Stimulated activated CD4-positive, alpha-beta T cell treated with anti-CD3 and anti-CD28 coated beads, Interleukin-1b, Interleukin-23, amount 100 ng/mL, for 4 hours (primary cell): ENCODE results near the gene ITPRIPL2.

Source experiments
- DNase-seq, 2 donors: peaks; one replicate each; pipeline ENCODE4 v3.0.0-alpha.2; 2020; ENCODE audit warnings: low read depth in 2 of 2

The ITPRIPL2 gene

DNA sequence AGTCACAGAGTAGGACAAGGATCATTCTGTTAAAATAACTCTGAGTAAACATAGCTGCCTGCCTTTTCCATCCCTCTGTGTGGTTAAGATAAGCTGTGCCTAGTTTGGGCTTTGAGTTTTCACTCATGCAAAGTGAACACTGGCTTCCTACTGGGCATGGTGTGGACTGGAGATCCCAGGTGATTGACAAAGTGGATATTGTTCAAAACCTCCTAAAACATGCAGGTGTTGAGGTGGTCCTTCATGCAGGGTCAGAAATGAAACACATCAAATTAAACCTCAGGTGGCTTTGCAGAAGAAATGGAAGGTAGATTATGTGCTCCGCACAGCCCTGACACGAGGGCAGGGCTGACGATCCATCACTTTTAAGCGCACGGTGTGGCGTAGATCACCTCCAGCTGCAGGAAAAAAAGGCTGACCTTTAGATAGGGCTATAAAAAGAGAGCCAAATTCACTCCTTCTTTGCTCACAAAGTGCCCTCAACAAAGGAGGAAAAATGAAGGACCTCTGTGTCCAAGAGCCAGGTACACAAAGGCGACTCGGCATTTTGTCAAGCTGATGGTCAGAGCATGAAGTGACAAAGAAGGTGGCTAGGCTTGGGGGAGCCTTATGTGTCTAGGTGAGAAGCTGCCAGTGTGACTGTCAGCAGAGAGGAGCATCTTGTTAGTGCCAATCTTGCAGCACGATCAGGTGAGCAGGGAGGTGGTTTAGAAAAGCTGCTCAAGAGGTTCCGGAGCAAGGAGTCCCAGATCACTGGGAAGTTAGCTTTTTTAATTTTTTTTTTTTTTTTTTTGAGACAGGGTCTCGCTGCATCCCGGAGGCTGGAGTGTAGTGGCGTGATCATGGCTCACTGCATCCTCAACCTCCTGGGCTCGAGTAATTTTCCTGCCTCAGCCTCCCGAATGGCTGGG, 19.9 kb upstream of the ITPRIPL2 start:
- DNase-seq, result no peak

DNA sequence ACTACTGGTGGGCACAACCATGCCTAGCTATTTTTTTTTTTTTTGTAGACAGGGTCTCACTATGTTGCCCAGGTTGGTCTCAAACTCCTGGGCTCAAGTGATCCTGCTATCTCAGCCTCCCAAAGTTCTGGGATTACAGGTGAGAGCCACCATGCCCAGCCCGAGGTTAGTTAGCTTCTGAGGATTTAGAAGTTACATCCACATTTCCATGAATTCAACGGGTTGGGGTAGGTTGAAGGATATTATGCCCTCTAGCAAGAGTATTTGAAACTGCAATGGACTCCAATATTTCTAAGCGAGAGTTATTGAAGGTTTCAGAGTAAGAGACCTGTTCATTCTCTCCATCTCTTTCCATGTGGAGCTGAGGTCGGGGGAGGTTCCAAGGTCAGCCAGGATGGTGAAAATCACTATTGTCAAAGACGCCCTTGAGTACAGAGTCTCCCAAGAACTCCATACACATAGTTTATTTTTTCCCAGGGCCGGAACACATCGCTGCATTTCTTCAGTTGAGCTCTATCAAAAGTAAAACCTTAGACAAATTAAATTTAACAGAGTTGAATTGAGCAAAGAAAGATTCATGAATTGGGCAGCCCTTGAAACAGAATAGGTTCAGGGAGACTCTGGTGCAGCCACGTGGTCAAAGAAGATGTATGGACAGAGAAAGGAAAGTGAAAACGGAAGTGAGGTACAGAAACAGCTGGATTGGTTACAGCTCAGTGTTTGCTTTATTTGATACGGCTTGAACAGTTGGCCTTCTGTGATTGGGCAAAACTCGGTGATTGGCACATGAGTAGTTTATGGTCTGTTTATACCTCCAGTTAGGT, 19.0 kb upstream of the ITPRIPL2 start:
- DNase-seq, result no peak

DNA sequence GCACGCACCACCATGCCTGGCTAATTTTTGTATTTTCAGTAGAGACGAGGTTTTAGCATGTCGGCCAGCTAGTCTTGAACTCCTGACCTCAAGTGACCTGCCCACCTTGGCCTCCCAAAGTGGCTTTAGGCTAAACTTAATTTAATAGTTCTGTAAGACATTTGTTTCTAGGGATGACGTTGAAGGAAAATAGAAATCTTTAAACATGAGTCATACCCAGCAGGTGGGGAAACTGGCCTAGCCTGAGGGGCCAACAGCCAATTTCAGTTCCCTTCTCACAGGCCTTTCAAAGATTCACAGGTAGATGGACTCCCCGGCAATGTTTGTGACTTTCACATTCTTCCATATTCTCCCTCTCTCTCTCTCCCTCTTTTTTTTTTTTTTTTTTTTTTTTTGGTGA, 18.1 kb upstream of the ITPRIPL2 start:
- DNase-seq, result no peak

DNA sequence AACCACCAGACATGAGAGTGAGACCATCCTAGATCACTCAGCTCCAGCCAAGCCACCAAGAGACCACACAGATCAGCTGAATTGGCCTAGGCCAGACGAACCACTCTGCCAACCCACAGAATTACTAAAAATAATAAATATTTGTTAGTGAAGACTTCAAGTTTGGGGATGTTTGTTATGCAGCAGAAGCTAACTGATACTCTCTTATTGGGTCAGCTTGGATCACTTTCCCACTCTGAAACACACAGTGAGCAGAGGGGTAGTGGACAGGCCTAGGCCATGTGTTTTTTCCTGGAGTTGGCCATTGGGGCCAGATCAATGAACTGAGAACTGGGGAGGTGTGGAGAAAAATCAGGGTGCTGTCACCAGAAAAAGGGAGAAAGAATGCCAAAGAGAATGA, 15.6 kb upstream of the ITPRIPL2 start:
- no peak for DNase-seq

DNA sequence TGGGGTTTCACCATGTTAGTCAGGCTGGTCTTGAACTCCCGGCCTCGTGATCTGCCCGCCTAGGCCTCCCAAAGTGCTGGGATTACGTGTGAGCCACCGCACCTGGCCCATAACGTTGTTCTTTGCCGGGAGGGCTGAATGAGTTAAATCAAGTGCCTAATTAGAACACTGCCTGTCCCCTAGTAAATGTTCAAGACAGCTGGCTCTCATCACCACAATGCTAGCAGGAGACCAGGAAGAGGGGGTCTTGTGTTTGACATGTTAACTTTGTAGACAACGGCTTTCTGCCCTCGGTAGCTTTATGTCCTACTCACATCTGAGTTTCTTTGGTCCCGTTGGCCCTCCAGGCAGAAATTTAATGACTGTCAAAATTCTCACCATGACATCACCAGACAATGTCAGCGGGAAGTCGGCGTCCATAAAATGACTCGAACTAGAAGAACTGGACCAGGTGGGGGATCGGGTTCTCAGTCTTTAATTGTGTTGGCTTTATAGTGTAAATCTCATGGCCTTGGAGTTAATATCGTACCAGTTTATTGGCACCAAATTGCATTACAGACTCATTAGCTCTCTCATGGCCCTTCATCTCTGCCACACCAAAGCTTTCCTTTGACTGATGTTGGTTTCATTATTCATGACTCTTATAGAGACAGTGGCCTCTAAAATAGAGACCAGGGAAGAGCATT, 11.4 kb upstream of the ITPRIPL2 start:
- no peak for DNase-seq

DNA sequence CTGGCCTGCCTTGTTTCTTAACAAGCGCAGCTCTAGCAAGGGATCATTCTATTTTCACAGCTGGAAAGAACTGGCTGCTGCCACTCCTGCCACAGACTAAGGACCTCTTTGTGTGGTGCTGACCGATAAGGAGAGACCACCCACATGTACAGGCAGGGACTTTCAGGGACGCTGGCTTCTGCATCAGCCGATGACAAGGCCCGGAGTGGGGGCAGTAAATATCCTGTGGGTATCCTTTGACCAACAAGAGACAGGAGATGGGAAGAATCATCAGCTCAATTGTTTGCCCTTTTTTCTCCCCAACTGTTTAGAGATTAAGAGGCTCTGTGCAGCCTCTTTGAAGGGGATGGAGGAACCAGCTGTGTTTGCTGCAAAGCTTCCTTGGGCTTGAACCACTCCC, 9.2 kb upstream of the ITPRIPL2 start:
- DNase-seq, result no peak

DNA sequence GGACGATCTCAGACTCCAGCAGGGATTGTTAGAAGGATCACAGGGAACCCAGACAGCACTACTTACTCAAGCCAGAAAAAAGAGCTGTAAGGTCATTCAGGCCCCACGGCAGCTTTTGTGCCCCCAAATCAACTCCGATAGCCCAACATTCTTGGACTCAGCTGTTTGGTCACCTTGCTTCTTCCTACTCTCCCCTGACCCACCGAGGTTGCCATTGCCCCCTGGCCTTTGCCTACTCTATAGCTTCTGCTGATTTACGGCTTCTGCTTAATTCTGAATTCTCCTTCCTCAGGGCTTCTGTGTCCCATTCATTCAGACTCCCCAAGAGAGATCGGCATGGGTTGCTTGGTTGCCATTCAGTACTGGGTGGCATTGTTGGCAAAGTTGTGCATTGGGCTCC, 8.6 kb upstream of the ITPRIPL2 start:
- no peak for DNase-seq

DNA sequence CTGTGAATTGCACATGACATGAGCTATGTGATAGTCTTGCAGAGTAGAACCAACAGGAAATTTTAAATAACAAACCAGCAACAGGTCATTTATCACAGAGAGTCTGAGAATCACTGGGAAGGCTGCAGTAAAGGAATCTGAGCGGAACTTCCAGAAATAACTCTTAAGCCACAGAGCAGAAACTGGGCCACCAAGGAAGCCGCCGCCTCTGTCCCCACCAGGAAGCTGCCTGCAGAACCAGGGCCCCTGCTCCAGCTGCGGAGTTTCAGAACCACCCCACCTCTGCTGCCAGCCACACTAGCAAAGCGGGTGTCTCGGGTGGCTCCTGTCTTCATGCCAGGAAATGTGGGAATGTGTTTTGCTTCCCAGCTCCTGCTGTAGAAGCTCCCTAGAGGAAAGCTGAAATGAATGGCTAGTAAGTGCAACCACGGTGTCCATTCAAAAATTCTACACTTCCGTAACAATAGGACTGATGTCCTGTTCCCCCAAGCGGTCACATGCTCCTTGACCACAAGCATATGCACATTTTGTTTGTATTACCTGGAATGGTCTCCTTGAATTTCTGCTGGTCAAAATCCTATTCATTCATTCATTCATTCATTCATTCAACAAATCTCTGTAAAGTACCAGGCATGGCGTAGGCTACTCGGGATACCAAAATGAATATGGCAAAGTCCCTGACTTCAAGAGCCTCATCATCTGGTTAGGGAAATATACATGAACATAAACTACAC, 7.7 kb upstream of the ITPRIPL2 start:
- DNase-seq, result no peak

DNA sequence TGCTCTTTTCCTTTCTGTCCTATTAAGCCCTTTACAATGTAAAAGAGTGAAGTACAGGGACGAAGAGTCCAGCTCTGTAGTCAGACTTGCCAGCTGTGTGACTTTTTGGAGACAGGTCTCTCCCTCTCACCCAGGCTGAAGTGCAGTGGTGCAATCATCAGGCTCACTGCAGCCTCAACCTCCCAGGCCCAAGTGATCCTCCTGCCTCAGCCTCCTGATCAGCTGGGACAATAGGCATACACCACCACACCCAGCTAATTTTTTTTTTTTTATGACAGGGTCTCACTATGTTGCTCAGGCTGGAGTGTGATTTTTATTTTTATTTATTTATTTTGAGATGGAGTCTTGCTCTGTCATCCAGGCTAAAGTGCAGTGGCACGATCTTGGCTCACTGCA, 7.1 kb upstream of the ITPRIPL2 start:
- no peak for DNase-seq

DNA sequence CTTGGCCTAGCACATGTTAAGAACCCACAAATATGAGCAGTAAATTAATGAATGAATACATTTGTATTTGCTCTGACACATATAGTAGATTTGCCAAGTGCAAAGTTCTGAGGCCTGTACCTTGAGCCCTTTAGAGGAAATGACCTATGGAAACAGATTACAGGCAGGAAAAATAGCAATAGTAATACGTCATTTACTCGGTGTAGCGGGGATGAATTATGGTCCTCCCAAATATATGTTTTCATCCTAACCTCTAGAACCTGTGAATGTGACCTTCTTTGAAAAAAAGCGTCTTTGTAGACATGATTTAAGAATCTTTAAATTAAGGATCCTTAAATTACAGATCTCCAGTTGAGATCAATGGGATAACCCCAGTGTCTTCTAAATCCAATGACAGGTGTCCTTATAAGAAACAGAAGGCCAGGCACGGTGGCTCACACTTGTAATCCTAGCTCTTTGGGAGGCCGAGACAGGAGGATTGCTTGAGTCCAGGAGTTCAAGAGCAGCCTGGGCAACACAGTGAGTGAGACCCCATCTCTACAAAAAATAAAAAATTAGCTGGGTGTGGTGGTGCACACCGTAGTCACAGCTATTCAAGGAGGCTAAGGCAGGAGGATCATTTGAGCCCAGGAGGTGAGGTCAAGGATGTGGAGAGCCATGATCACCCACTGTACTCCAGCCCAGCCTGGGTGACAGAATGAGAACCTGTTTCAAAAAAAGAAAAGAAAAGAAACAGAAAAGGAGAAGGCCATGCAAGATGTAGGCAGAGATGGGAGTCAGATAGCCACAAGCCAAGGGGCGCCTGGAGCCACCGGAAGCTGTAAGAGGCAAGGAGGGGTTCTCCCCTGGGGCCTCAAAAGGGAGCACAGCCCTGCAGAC, 5.1 kb upstream of the ITPRIPL2 start:
- no peak for DNase-seq

DNA sequence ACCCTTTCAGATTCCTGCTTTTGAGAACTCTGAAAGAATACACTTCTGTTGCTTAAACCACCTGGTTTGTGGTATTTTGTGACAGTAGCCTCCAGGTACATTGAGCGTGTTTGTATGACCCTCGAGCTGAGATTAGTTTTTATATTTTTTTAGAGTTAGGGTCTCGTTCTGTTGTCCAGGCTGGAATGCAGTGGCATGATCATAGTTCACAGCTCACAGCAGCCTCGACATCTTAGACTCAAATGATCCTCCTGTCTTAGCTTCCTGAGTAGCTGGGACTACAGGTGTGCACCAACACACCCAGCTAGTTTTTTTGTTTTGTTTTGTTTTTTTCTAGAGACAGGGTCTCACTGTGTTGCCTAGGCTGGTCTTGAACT, 4.5 kb upstream of the ITPRIPL2 start:
- no peak for DNase-seq

DNA sequence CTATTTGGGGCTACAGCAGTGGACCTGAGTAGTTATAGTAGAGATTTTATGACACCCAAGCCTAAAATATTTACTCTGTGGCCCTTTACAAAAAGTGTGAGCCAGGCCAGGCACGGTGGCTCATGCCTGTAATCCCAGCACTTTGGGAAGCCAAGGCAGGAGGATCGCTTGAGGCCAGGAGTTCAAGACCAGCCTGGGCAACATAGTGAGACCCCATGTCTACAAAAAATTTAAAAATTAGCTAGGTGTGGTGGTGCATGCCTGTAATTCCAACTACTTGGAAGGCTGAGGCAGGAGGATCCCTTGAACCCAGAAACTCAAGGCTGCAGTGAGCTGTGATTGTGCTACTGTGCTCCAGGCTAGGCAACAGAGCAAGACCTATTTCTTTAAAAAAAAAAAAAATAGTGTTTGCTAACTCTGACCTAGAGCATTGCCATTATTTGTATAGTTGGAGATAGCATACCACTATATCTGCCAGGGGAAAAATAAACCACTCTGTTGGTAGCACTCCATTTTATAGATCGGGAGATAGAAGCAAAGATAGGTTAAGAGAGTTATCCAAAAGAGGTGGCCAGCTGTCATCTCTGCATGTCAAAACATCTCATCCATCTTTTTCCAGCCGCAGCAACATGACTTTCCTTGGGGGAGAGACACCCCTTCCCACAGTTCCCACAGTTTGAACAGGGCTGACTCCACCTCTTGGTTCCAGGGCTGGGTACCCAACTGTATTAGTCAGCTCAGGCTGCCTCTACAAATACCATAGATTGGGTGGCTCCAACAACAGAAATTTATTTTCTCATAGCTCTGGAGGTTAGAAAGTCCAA, 3.0 kb upstream of the ITPRIPL2 start:
- DNase-seq, result no peak

DNA sequence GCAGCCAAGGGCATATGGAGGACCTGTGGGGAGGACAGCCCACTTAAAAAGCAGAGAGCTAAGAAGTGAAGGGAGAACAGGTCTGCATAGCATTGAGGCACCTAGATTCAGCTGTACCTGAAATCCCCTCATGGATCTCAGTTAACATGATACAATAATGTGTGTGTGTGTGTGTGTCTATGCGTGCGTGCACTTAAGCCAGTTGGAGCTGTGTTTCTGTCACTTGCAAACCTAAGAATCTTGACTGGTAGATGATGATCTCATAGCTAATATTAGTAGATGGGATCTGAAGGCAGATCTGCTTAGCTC, 1.7 kb upstream of the ITPRIPL2 start:
- DNase-seq, result no peak

DNA sequence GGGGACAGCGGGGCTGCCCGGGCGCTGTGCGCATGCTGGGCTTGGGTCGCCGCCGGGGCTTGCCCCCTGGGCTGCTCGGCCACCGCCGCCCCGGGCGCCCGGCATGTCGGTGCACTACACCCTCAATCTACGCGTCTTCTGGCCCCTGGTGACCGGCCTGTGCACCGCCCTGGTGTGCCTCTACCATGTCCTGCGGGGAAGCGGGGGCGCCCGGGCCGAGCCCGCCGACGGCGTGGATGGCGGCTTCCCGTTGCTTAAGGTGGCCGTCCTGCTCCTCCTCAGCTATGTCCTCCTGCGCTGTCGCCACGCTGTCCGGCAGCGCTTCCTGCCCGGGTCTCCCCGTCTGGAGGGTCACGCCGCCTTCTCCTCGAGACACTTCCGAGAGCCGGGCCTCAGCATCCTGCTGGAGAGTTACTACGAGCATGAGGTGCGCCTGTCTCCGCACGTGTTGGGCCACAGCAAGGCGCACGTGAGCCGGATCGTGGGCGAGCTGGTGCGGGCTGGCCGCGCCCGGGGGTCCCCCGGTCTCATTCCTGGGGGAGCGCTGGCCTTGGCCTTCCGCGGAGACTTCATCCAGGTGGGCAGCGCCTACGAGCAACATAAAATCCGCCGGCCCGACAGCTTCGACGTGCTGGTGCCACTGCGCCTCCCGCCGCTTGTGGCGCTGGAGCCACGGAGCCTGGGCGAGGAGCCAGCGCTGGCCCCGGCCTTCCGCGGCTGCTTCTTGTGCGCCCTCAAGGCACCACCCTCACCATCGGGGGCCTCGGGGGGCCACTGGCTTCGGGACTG, 789 bp downstream of the ITPRIPL2 start:
- DNase-seq, result peak in 1 of 2 donors; percentile 1

DNA sequence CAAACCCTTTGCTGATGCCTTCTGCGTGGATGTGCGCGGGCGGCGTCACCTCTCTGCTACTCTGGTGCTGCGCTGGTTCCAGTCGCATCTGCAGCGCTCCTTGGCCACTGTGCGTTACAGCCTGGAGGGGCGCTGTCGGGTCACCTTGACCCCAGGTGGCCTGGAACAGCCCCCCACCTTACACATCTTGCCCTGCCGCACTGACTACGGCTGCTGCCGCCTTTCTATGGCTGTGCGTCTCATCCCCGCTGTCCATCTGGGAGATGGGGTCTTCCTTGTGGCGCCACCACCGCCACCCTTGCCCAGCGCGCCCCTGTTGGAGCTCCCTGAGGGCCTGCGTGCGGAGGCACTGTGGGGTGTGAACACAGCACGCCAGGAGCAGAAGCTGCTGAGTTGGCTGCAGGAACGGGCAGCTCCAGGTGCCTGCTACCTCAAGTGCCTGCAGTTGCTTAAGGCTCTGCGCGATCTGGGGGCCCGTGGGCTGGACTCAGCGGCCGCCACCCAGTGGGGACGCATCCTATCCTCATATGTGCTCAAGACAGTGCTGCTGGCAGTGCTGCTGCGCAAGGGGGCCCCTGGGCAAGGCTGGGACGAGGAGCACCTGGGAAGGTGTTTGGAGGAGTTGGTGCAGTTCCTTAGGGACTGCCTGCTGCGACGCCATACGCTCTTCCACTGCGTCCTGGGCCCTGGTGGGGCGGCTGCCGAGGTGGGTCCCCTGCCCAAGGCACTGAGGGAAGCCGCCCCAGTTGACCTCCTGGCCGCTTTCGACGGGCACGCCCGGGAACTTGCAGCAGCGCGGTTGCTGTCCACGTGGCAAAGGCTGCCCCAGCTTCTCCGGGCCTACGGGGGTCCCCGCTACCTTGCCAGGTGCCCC, 1.6 kb downstream of the ITPRIPL2 start:
- DNase-seq, result no peak

DNA sequence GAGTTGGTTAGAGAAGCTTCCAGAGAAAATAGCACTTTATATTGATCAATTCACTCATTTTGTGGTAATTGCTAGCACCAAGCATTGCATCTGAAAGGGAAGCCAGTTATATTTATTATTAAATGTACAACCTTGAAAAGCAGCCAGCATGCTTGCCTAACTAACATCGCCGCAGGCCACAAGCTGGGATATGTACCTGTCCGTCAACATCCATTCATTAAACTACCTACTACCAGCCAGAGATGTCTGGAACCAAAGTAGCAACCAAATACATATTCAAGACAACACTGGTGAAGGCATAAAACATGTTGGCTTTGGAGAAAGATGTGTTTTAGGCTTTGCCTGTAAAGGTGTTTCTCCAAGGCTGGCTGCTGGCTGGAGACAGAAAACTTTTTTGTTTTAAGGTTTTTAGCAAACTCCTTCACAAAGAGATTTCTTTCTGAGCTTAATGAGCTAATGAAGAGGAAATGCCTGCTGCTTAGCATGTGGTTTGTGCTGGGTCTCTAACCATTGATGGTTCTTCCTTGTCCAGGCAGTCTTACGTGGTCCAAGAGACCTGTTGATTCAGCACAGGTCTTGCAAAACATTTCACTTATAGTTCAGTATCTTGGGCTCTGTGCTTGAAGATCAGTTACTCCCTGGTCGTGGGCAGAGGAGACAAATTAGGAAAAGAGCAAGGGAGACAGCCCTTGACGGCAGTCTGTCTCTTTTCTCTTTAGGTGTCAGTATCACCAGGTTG, 3.1 kb downstream of the ITPRIPL2 start:
- no peak for DNase-seq

DNA sequence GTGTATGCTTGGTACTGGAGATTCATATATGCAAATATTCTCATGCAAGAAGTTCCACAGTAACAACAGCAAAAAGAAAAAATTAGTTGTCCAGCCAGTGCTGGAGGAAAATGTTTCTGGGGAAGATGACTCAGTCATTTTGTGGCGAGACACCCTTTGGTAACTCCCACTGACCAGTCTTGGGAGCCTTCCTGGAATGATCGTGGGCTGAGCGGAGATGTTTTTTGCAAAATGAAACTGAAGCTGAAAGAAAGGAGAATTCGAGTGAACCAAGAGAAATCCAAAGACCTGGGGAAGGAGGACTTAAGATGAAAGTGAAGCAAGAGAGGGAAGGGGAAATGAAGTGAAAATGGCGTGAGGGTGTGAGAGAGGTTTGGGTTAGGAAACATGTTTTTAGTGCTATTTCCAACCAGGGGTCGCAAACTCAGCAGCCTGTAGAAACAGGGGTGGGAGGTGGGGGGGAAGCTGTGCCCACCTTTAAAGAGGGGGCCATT, 5.2 kb downstream of the ITPRIPL2 start:
- peak in 1 of 2 donors; percentile 14 for DNase-seq
